GM10266 (cell line): ENCODE measurements around the gene MAPK14.

Experiments
- DNase-seq: peaks from one replicate; pipeline ENCODE4 v3.0.0; 2012; ENCODE audit errors: extremely low spot score
- CTCF ChIP-seq: IDR thresholded peaks from 2 replicates; pipeline ENCODE4 v1.5.1; 2012; ENCODE audit warnings: mild to moderate bottlenecking, low read depth; ENCODE audit not compliant: control insufficient read depth, insufficient read depth; ENCODE audit errors: missing control alignments

MAPK14 gene

GRCh38 chr6:36068586-36068985, 41.0 kb downstream of the MAPK14 start:
- TF ChIP-seq CTCF, result no peak
- DNase-seq, result no peak

GRCh38 chr6:36069573-36069972, 42.0 kb downstream of the MAPK14 start:
- no peak for DNase-seq
- TF ChIP-seq CTCF, result no peak

GRCh38 chr6:36070252-36070651, 42.6 kb downstream of the MAPK14 start:
- no peak for TF ChIP-seq CTCF
- DNase-seq, result no peak

DNA sequence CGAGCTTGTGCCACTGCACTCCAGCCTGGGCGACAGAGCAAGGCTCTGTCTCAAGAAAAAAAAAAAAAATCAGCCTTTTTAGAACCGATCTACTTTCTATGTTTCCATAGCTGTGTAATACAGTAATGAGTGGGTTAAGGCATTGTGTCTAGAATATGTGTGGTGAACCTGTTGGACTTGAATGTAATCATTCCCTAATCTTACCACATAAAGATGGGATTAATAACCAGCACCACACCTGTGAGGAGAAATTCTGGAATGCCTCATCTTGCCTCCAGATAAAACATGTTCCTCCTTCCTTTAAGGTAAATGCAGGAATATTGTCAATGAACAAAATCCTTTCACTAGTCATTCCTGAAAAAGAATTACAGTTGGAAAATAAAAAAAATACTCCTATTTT, 43.7 kb downstream of the MAPK14 start:
- no peak for DNase-seq
- TF ChIP-seq CTCF, result no peak

DNA sequence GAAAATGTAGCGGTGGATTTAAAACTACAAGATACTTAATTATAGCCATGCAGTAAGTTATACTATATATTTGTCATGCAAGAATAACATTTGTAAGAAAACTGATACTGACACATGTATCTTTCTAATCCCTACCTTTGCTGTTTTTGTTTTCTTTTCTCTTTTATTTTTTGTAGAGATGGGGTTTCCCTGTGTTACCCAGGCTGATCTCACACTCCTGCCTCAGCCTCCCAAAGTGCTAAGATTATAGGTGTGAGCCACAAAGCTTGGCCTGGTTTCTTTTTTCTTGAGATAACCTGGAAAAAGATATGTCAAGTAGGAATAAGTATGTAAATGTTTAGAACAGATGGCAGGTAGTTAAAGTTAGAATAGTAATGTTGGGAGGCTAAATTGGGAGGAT, 44.1 kb downstream of the MAPK14 start:
- DNase-seq, result no peak
- TF ChIP-seq CTCF, result no peak

DNA sequence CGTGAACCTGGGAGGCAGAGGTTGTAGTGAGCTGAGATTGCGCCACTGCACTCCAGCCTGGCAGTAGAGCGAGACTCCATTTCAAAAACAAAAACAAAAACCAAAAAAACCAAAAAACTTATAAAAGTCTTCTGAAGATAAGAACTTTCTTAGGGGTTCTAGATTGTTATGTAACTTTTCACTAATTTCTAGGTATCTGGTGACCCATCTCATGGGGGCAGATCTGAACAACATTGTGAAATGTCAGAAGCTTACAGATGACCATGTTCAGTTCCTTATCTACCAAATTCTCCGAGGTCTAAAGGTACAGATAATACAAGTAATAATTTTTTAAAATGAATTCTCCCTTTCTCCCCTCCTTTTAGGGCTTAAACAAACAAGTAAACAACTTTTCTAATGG, 45.1 kb downstream of the MAPK14 start:
- DNase-seq, result no peak
- TF ChIP-seq CTCF, result no peak

DNA sequence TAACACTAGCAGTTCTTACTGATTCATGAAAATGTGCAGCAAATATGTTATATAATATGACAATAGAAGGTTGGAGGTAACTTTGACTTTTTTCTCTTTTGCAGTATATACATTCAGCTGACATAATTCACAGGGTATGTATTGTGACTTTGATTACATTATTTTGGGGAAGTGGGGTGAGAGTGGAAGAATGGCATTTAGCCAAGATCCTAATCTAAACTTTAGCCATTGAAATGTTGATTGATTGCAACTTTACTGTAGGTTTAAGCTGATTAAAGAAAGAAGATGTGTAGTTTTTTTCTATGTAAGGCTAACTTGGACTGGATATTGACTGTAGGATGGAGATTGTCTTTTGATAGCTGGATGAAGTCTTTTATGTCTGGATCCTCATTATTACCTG, 46.0 kb downstream of the MAPK14 start:
- no peak for DNase-seq

More for the DNA sequence above, 46.0 kb downstream of the MAPK14 start:
- TF ChIP-seq CTCF, result no peak
